Immature natural killer cell (primary cell): ENCODE measurements around the gene CETP. TPM values are rescaled to one million over a fixed set of nuclear protein-coding genes. Genes with fewer than 3 reads are reported as not detected.
A peak's percentile ranks its signal among the peaks of the same experiment; 100 is the strongest.
"Not testable (repeated sequence)": the region's sequence is repeated elsewhere in the genome, so short reads cannot be mapped to it uniquely, and the experiment has no call there.

Source experiments
- DNase-seq, 3 donors: peaks; one replicate each; pipeline ENCODE4 v3.0.0; 2022; ENCODE audit warnings: mixed read lengths in 1 of 3
- H3K27ac Mint-ChIP-seq, 6 donors: one replicate each; pipeline ENCODE4 v1.8.0; 2020; ENCODE audit warnings: mixed read lengths in 6 of 6, mild to moderate bottlenecking in 5 of 6, inconsistent platforms in 4 of 6, moderate library complexity in 3 of 6
- H3K27me3 Mint-ChIP-seq, 3 donors: one replicate each; pipeline ENCODE4 v1.8.0; 2020 to 2021; ENCODE audit warnings: low read depth in 3 of 3, mild to moderate bottlenecking in 3 of 3, mixed read lengths in 3 of 3, moderate library complexity in 3 of 3, inconsistent platforms in 1 of 3
- H3K36me3 Mint-ChIP-seq, 3 donors: one replicate each; pipeline ENCODE4 v1.8.0; 2020; ENCODE audit warnings: mixed read lengths in 3 of 3, inconsistent platforms in 2 of 3, mild to moderate bottlenecking in 2 of 3
- H3K4me1 Mint-ChIP-seq, 2 donors: one replicate each; pipeline ENCODE4 v1.8.0; 2020; ENCODE audit warnings: inconsistent platforms in 2 of 2, mild to moderate bottlenecking in 2 of 2, mixed read lengths in 2 of 2, moderate library complexity in 1 of 2
- H3K4me3 Mint-ChIP-seq, 5 donors: one replicate each; pipeline ENCODE4 v1.8.0; 2020; ENCODE audit warnings: mild to moderate bottlenecking in 5 of 5, mixed read lengths in 5 of 5, inconsistent platforms in 3 of 5, moderate library complexity in 3 of 5
- H3K9me3 Mint-ChIP-seq, 6 donors: one replicate each; pipeline ENCODE4 v1.8.0; 2020; ENCODE audit warnings: mild to moderate bottlenecking in 6 of 6, mixed read lengths in 6 of 6, inconsistent platforms in 4 of 6, moderate library complexity in 3 of 6
- polyA plus RNA-seq, 3 donors: library from polyadenylated mRNA; unstranded; fragments of 300-500 nt; fragmentation: Illumina TruSeq; gene quantifications; one replicate each; pipeline ENCODE4 v1.2.3, GENCODE V29; 2021

CETP gene
- polyA plus RNA-seq, 3 donors from 2014 or later, result 0.22 TPM; not detected in 2

DNA sequence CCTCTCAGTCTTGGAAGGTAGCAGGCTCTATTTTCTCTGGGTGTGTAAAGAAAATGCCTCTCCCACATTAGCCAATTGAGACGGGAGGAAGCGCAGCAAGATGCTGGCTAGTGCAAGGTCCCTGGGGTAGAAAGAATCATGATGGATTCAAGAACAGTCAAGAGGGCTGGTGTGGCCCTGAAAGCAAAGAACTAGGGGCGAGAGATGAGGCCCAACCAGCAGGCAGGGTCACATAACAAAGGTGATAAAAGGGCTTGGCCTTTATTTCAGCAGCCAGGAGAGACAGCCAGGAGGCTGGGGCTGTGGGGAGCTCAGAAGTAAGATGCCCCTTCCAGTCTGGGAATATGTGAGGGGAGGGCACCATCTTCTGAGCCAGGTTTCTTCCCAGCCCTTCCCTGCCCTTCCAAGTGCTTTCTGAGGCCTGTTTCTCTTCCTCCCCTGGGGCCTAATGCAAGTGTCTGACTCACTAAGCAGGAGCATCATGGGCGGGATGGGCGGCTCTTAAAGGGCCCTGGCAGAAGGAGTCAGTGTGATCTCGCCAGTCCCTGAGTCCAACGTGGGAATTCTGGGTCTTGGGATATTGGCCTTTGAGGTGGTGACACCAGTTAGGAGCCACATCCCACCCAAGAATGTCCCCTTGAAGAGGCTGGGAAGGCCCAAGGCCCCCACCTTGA, 23.7 kb downstream of the CETP start:
- H3K27me3 Mint-ChIP-seq, result peaks cover 4 to 8% (median 6%) of the 10 kb centered on the region in 3 donors
- DNase-seq, result no peak
- H3K4me3 Mint-ChIP-seq, result no peak overlapping the region
- peak overlapping the region in 5 of 6 donors; percentile 13 to 98 (median 66) for H3K27ac Mint-ChIP-seq
- peaks cover 3 to 19% (median 17%) of the 10 kb centered on the region in 3 donors for H3K36me3 Mint-ChIP-seq
- no peaks in the 10 kb centered on the region for H3K9me3 Mint-ChIP-seq
- peaks cover 52 to 73% of the 10 kb centered on the region in 2 donors for H3K4me1 Mint-ChIP-seq

DNA sequence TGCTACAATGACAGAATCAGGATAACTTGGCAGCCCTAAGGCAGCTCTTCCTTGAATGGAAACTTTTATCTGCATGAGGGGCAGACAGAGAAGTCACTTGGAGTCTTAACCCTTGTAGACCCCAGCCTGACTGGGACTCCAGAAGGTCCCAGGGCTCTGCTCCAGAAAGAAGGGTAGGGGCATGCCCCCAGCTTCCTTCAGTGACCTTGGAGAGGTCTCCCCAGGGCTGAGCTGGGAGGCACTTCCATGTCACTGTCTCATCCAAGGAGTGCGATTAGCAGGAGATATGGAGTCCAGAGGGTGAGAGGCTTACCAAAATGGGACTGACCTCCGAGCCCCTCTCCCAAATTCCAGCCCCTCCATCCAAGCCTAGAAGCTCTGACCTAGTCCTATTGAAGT, 24.2 kb downstream of the CETP start:
- H3K9me3 Mint-ChIP-seq, result no peaks in the 10 kb centered on the region
- H3K4me1 Mint-ChIP-seq, result peaks cover 53 to 73% of the 10 kb centered on the region in 2 donors
- no peak overlapping the region for H3K4me3 Mint-ChIP-seq
- DNase-seq, result no peak
- H3K36me3 Mint-ChIP-seq, result peaks cover 3 to 21% (median 20%) of the 10 kb centered on the region in 3 donors
- H3K27ac Mint-ChIP-seq, result peak overlapping the region in 3 of 6 donors; percentile 13 to 98 (median 56)
- H3K27me3 Mint-ChIP-seq, result peaks cover 4 to 8% (median 6%) of the 10 kb centered on the region in 3 donors

GRCh38 chr16:56986361-56986760, 24.6 kb downstream of the CETP start:
- Mint-ChIP-seq H3K9me3 (no peaks in the 10 kb centered on the region), H3K36me3 (peaks cover 3 to 23% (median 21%) of the 10 kb centered on the region in 3 donors), H3K4me1 (peaks cover 53 to 73% of the 10 kb centered on the region in 2 donors), H3K4me3 (peak overlapping the region in 1 of 5 donors; percentile 17), H3K27ac (peak overlapping the region in 4 of 6 donors; percentile 59 to 98 (median 72)), H3K27me3 (peaks cover 4 to 8% (median 6%) of the 10 kb centered on the region in 3 donors)
- DNase-seq, result no peak

- H3K27me3 Mint-ChIP-seq, DNase-seq, H3K9me3 Mint-ChIP-seq: not testable (repeated sequence)
- peak overlapping the region in 3 of 5 donors; percentile 18 to 98 (median 50) for H3K4me3 Mint-ChIP-seq
- peaks cover 7 to 27% (median 25%) of the 10 kb centered on the region in 3 donors for H3K36me3 Mint-ChIP-seq
- peak overlapping the region in 5 of 6 donors; percentile 59 to 98 (median 77) for H3K27ac Mint-ChIP-seq
- H3K4me1 Mint-ChIP-seq, result peaks cover 55 to 74% of the 10 kb centered on the region in 2 donors
Observed at GRCh38 chr16:56986908-56987307, 25.2 kb downstream of the CETP start.

DNA sequence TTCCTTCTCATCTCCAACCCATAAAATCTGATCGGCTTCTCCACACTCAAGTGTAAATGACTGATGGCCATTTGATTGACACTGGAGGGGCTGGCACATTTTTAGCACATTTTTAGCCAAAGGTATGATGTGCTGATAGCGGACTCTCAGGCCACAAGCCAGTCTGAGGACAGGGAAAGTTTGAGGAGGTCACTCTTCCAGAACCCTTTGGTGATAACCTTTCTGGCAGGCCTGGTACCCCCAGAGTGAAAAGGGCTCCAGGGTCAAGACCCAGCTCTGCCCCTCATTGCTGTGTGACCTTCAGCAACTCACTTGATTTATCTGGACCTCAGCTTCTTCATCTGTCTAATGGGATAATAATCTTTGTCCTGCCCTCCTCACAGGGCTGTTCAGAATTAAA, 25.9 kb downstream of the CETP start:
- H3K27me3 Mint-ChIP-seq, result peaks cover 2 to 12% (median 6%) of the 10 kb centered on the region in 3 donors
- no peak for DNase-seq
- H3K27ac Mint-ChIP-seq, result peak overlapping the region; percentile 39 to 100 (median 97)
- H3K4me3 Mint-ChIP-seq, result peak overlapping the region; percentile 1 to 100 (median 98)
- no peaks in the 10 kb centered on the region for H3K9me3 Mint-ChIP-seq
- peaks cover 10 to 22% (median 22%) of the 10 kb centered on the region in 3 donors for H3K36me3 Mint-ChIP-seq
- H3K4me1 Mint-ChIP-seq, result peaks cover 58 to 79% of the 10 kb centered on the region in 2 donors

DNA sequence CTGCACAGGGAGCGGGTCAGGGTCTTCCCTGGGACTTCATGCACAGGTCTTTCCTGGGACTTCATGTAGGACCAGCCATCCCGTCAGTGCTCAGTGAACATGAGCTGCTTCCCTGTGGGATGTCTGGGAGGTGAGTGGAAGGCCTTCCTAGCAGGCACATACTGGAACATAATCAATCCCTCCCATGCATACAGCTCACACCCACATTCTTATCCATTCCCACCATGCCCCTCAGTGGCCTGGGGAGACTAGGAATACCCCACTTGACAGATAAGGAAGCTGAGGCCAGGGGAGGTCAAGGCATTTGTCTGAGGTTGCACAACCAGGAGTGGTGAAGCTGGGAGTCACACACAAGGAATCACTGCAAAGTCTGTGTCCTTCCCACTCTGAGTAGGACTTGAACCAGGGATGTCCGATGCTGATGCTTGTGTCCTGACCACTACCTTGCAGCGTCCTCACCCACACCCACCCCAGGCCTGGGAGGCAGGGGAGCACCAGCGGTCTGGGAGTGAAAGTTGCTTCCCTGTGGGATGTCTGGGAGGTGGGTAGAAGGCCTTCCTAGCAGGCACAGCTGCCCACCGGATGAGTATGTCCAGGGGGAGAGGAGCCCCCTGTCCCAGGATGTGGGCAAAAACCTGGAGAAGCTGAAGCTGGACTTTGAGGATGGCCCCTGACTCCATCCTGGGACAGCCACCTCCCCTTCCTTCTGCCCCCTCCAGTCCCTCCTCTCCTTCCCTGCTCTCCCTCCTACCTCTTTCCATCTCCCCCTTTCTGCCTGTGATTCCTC, 26.6 kb downstream of the CETP start:
- H3K36me3 Mint-ChIP-seq, result peaks cover 15 to 24% (median 23%) of the 10 kb centered on the region in 3 donors
- DNase-seq, result no peak
- peaks cover 2 to 12% (median 6%) of the 10 kb centered on the region in 3 donors for H3K27me3 Mint-ChIP-seq
- peak overlapping the region; percentile 95 to 100 (median 98) for H3K27ac Mint-ChIP-seq
- H3K4me1 Mint-ChIP-seq, result peaks cover 64 to 81% of the 10 kb centered on the region in 2 donors
- no peaks in the 10 kb centered on the region for H3K9me3 Mint-ChIP-seq
- H3K4me3 Mint-ChIP-seq, result peak overlapping the region; percentile 95 to 100 (median 98)

DNA sequence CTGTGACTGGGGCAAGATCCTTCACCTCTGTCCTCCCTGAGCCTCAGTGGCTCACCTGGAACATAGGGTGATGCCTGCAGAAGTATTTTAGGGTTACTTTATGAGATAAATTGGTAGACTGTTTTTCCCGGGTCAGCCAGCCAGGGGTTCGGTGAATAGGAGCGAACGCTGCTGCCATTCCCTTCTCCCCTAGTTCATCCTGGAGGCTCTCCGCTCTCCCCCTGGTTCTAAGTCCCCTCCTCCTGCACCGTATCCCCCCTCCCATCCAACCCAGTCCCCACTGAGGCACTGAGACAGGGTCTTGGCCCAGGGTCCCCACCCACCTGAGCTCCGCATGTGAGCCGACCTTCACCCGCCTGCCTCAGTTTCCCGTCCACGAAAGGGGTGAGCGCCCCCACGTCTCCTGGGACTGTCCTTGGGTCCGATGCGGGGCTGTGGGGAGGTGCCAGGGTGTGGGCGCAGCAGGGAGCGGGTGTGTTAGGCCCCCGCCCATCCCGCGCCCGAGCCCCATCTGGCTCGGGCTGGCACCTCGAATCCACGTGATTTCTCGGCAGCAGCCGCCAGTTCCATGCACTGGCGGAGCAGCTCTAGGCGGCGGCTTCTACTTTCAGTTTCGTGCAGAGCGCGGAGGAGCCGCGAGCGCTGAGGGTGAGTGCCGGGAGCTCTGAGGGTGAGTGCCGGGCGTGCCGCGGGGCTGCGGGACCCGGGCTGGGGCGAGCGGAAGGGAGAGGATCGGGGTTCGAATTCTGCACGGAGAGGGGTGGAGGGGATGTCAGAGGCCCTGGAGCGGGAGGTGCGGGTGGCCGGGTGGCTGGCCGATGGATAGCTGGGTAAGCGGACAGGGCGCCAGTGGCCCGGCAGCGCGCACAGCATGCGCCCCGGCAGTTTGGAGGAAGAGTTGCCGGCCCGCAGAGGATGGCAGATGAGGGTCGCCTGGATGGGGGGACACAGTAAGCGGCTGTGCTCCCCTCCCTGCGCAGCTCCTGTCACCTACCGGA, 27.5 kb downstream of the CETP start, which contains the start of gene NLRC5:
Gene NLRC5, plus strand, starts transcription at position 610 of the 998 bp plus-strand sequence. CDS start 31,156 bp downstream, outside the sequence.
- Mint-ChIP-seq H3K9me3 (no peaks in the 10 kb centered on the region), H3K4me3 (peak within 1 kb of the TSS; percentile 95 to 100 (median 98)), H3K27ac (peak within 1 kb of the TSS; percentile 95 to 100 (median 98)), H3K27me3 (peaks cover 2 to 12% (median 6%) of the 10 kb centered on the region in 3 donors), H3K36me3 (peaks cover 15 to 31% (median 25%) of the 10 kb centered on the region in 3 donors), H3K4me1 (peaks cover 73 to 90% of the 10 kb centered on the region in 2 donors)
- peak; percentile 85 to 89 (median 88) for DNase-seq

- DNase-seq, result no peak
- peaks cover 13 to 28% (median 18%) of the 10 kb centered on the region in 3 donors for H3K36me3 Mint-ChIP-seq
Observed at GRCh38 chr16:56989988-56990387, 28.2 kb downstream of the CETP start.

GRCh38 chr16:56990407-56991286, 28.9 kb downstream of the CETP start:
- H3K9me3 Mint-ChIP-seq, result no peaks in the 10 kb centered on the region
- H3K4me1 Mint-ChIP-seq, result peaks cover 81 to 91% of the 10 kb centered on the region in 2 donors
- H3K4me3 Mint-ChIP-seq, result peak overlapping the region; percentile 95 to 100 (median 98)
- H3K27me3 Mint-ChIP-seq, result peaks cover 2 to 12% (median 6%) of the 10 kb centered on the region in 3 donors
- no peak for DNase-seq
- peak overlapping the region; percentile 95 to 100 (median 98) for H3K27ac Mint-ChIP-seq
- peaks cover 13 to 28% (median 16%) of the 10 kb centered on the region in 3 donors for H3K36me3 Mint-ChIP-seq

More at GRCh38 chr16:56989988-56990387, 28.2 kb downstream of the CETP start:
- peaks cover 78 to 91% of the 10 kb centered on the region in 2 donors for H3K4me1 Mint-ChIP-seq
- peaks cover 2 to 12% (median 6%) of the 10 kb centered on the region in 3 donors for H3K27me3 Mint-ChIP-seq
- H3K27ac Mint-ChIP-seq, result peak overlapping the region; percentile 95 to 100 (median 98)
- H3K4me3 Mint-ChIP-seq, result peak overlapping the region; percentile 95 to 100 (median 98)
- H3K9me3 Mint-ChIP-seq, result no peaks in the 10 kb centered on the region

DNA sequence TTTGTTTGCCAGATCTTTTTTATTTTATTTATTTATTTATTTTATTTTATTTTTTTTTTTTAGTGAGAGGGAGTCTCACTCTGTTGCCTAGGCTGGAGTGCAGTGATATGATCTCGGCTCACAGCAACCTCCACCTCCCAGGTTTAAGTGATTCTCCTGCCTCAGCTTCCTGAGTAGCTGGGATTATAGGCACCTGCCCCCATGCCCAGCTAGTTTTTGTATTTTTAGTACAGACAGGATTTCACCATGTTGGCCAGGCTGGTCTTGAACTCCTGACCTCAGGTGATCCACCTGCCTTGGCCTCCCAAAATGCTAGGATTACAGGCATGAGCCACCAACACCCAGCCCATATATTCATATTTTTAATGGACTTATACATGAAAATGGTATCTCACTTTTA, 30.7 kb downstream of the CETP start:
- not testable (repeated sequence) for H3K9me3 Mint-ChIP-seq

GRCh38 chr16:56993204-56993603, 31.5 kb downstream of the CETP start:
- Mint-ChIP-seq H3K27ac (peak overlapping the region; percentile 68 to 97 (median 84)), H3K36me3 (peaks cover 13 to 32% (median 16%) of the 10 kb centered on the region in 3 donors), H3K27me3 (peaks cover 2 to 9% (median 4%) of the 10 kb centered on the region in 3 donors), H3K9me3 (no peaks in the 10 kb centered on the region), H3K4me1 (peaks cover 90 to 96% of the 10 kb centered on the region in 2 donors), H3K4me3 (peak overlapping the region; percentile 52 to 72 (median 58))
- no peak for DNase-seq

More for the DNA sequence above, 30.7 kb downstream of the CETP start:
- Mint-ChIP-seq H3K4me1 (peaks cover 91 to 96% of the 10 kb centered on the region in 2 donors), H3K4me3 (peak overlapping the region; percentile 21 to 100 (median 95)), H3K27ac (peak overlapping the region in 5 of 6 donors; percentile 63 to 96 (median 94)), H3K36me3 (peaks cover 13 to 32% (median 16%) of the 10 kb centered on the region in 3 donors)
- not testable (repeated sequence) for H3K27me3 Mint-ChIP-seq, DNase-seq

DNA sequence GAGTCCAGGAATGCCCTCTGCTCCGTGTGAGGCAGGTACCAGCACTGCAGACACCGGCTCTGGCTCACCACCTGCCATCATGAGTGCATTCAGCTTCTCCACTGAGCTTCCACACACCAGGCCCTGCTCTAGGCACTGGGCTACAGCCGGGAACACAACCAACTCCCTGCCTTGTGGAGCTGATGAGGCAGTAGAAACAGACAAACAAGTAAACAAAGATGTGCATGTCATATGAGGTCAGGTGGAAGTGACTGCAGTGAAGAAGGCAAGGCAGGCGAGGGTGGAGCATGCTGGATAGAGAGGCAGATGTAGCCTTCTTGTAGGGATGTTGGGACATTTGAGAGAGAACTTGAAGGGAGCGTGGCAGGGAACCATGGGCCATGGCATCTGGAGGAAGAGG, 32.6 kb downstream of the CETP start:
- Mint-ChIP-seq H3K27me3 (peaks cover 2 to 7% (median 3%) of the 10 kb centered on the region in 3 donors), H3K9me3 (no peaks in the 10 kb centered on the region), H3K4me3 (peak overlapping the region; percentile 26 to 72 (median 55)), H3K4me1 (peaks cover 90 to 96% of the 10 kb centered on the region in 2 donors), H3K36me3 (peaks cover 13 to 32% (median 16%) of the 10 kb centered on the region in 3 donors), H3K27ac (peak overlapping the region; percentile 68 to 97 (median 84))
- DNase-seq, result no peak
